Adrenal gland (tissue), 5 donors: Measurements from ENCODE around the gene CEBPZ.
"Not testable (repeated sequence)": the region's sequence is repeated elsewhere in the genome, so short reads cannot be mapped to it uniquely, and the experiment has no call there.

ENCODE experiments used
- POLR2A ChIP-seq, 2 donors: fragments of 450-650 bp; IDR thresholded peaks; one replicate each; pipeline ENCODE4 v1.6.1; 2017; ENCODE audit warnings: antibody characterized with exemption in 2 of 2, mild to moderate bottlenecking in 2 of 2, moderate library complexity in 1 of 2
- TF ChIP-seq, protein P1 (sequence below), 6 experiments: fragments of 450-650 bp in 4 of 6; fragments of 200-600 bp in 2 of 6; sonication (generic) in 1 of 6; IDR thresholded peaks; 1 replicate in 5 of 6; 2 replicates in 1 of 6; pipeline versions ENCODE4 v1.5.1 to v1.8.0; 2016 to 2021; ENCODE audit warnings: antibody characterized with exemption in 6 of 6, mild to moderate bottlenecking in 2 of 6, moderate library complexity in 1 of 6
- donor health status: DM: no; HTN: no; CAD: no.

- TF ChIP-seq, protein P1, sequence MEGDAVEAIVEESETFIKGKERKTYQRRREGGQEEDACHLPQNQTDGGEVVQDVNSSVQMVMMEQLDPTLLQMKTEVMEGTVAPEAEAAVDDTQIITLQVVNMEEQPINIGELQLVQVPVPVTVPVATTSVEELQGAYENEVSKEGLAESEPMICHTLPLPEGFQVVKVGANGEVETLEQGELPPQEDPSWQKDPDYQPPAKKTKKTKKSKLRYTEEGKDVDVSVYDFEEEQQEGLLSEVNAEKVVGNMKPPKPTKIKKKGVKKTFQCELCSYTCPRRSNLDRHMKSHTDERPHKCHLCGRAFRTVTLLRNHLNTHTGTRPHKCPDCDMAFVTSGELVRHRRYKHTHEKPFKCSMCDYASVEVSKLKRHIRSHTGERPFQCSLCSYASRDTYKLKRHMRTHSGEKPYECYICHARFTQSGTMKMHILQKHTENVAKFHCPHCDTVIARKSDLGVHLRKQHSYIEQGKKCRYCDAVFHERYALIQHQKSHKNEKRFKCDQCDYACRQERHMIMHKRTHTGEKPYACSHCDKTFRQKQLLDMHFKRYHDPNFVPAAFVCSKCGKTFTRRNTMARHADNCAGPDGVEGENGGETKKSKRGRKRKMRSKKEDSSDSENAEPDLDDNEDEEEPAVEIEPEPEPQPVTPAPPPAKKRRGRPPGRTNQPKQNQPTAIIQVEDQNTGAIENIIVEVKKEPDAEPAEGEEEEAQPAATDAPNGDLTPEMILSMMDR (IDR thresholded peaks at IDR 0.05): not testable (repeated sequence)
- TF ChIP-seq POLR2A (IDR thresholded peaks at IDR 0.05): not testable (repeated sequence)
These were observed 26.2 kb downstream of the CEBPZ start for GRCh38 chr2:37205071-37205661.
